HG03520 (cell line): ENCODE data around the gene SLC35F3.
"Not testable (repeated sequence)": the region's sequence is repeated elsewhere in the genome, so short reads cannot be mapped to it uniquely, and the experiment has no call there.

Source experiments
- ATAC-seq: cut with Tn5 transposase; IDR thresholded peaks from one replicate; pipeline ENCODE4 v1.9.1; 2021; ENCODE audit warnings: mild to moderate bottlenecking, moderate library complexity; ENCODE audit not compliant: unreplicated experiment

Gene SLC35F3

GRCh38 chr1:234176000-234176399 is 271.5 kb downstream of the SLC35F3 start:
- ATAC-seq: no peak

DNA sequence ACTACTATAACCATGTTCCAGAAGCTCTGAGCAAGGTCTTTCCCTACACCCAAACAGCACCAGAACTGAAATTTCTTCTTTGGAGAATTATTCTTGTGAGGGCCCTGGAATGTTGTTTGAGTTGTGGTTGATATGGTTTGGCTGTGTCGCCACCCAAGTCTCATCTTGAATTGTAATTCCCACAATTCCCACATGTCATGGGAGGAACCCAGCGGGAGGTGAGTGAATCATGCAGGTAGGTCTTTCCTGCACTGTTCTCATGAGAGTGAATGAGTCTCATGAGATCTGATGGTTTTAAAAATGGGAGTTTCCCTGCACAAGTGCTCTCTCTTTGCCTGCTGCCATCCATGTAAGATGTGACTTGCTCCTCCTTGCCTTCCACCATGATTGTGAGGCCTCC is 272.4 kb downstream of the SLC35F3 start:
- not testable (repeated sequence) for ATAC-seq

DNA sequence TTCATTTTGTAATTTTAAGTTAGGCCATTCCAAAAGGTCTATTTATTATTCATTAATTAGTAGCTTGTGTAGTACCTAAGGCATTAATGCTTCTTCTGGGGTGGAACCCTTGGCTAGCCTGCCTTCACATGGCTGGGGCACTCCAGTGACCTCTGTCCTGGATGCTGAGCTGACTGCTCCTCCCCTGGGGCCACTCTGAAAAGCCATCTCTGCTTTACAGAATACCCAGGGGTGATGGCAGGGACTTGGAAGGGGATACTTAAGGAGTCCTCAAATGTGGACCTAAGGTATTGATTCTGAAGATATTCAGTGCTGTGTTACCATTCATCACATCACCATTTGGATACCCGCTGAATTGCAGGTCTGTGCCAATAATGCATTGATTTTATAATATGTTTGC is 281.0 kb downstream of the SLC35F3 start:
- no peak for ATAC-seq

- ATAC-seq: no peak
These were observed 281.7 kb downstream of the SLC35F3 start for GRCh38 chr1:234186037-234186688.

DNA sequence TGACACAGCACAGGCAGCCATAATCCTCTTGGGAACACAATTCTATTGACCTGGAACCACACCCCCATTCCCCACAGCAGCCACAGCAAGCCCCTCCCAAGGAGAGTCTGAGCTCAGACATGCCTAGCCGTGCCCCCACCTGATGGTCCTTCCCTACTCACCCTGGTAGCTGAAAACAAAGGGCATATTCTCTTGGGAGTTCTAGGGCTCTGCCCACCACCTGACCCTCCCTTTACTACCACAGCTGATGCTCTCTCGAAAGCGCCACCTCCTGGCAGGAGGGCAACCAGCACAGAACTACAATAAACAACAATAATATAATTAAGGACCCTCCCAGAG is 283.9 kb downstream of the SLC35F3 start:
- no peak for ATAC-seq

DNA sequence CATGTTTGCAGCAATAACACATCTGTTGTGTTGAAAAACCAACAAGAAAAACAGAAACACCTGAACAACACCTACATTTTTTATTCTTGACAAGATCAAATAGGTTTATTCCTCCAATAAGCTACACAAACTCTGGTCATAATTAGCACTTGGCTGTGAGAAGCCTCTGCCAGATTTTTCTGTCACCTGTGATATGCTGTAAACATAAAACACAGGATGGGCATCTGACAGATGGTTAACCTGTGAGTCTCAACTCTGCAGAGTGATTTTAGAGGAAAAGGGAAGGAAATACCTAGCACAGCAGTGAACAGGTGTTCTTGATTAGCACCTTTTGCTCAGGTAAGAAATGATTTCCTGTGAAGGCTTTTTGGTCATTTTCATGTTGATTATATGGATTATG is 293.4 kb downstream of the SLC35F3 start:
- ATAC-seq: no peak

DNA sequence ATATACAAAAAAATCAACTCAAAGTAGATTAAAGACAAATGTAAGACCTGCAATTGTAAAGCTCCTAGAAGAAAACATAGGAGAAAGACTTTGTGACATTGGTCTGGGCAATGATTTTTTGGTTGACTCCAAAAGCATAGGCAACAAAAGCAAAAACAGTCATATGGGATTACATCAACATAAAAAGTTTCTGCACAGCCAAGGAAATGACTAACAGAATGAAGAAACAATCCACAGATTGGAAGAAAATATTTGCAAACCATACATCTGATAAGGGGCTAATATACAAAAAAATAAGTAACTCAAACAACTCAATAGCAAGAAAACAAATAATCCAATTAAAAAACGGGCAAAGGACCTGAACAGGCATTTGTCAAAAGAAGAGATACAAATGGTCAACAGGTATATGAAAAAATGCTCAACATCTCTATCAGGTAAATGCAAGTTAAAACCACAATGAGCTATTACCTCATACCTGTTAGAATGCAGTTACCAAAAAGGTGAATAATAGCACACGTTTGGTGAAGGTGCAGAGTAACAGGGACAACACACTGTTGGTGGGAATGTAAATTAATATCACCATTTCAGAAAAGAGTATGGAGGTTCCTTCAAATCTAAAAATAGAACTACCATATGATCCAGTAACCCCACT is 295.1 kb downstream of the SLC35F3 start:
- ATAC-seq: no peak

DNA sequence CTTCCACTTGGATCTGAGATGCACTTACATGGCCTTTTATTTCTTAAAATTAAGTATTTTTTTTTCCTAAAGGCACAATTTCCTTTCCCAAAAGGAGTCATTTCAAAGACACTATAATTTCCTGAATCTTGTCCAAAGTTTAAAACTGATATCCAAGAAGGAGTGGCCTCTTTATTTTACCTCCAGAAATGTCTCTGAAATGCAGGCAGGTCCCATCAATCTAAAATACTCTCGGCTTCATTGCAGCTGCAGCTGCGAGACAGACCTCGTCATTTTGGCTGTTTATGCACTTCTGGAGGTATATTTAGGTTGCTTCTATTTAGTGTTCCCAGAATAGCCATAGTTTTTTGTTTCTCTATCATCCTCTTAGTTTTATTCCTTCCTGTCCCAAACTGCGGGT is 296.1 kb downstream of the SLC35F3 start:
- no peak for ATAC-seq

- ATAC-seq: no peak
These were observed 297.1 kb downstream of the SLC35F3 start for GRCh38 chr1:234201600-234201999.

- ATAC-seq: no peak
These were observed 301.5 kb downstream of the SLC35F3 start for GRCh38 chr1:234205966-234206365.

DNA sequence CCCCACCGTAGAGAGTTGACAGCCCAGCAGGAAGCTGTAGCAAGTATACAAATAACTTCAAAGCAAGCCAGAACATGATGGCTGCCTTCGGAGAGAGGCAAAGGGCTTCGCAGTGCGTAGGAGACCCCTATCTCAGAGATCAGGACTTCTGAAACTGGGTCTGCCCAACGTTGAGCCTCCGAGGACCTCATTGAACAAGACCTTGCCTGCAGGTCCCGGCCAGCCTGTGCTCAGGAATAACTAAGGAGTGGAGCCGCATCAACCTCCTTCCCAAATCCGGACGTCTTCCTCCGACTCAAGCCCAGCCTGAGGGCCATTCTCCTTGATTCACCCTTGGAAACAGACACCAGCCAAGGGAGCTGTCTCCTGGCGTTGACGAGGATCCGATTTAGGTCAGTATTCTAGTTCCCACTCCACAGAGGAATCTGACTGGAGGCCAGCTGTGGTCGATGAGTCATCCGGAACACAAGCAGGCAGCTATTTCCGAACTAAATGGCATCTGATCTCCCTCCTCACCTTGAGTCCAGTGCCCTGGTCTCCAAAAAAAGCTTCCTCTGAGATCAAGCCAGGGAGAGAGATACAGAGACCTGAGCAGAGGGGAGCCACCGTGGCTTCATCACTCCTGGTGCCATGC is 302.3 kb downstream of the SLC35F3 start:
- ATAC-seq: no peak

DNA sequence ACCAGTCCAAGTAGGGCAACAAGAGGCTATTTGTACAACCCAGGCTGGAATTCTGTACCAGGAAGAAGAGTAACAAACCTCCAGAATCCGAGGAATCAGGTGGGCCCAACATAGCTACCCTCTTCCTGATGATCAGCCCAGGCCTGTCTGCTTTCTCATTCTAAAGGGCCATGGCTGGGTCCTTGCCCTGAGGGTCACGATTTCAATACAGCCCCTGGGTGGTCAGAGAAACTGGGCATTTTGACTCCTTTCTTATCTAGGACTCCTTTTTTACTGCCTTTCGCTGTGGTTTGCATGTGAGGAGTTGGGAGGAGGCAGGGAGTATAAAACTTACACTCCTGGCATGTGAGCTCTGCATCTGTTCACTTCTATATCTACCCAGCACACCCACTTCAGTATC is 303.9 kb downstream of the SLC35F3 start:
- ATAC-seq: no peak

- ATAC-seq: no peak
These were observed 304.3 kb downstream of the SLC35F3 start for GRCh38 chr1:234208791-234209190.

- not testable (repeated sequence) for ATAC-seq
These were observed 306.0 kb downstream of the SLC35F3 start for GRCh38 chr1:234210429-234210828.

- ATAC-seq: not testable (repeated sequence)
These were observed 307.4 kb downstream of the SLC35F3 start for GRCh38 chr1:234211855-234212254.

DNA sequence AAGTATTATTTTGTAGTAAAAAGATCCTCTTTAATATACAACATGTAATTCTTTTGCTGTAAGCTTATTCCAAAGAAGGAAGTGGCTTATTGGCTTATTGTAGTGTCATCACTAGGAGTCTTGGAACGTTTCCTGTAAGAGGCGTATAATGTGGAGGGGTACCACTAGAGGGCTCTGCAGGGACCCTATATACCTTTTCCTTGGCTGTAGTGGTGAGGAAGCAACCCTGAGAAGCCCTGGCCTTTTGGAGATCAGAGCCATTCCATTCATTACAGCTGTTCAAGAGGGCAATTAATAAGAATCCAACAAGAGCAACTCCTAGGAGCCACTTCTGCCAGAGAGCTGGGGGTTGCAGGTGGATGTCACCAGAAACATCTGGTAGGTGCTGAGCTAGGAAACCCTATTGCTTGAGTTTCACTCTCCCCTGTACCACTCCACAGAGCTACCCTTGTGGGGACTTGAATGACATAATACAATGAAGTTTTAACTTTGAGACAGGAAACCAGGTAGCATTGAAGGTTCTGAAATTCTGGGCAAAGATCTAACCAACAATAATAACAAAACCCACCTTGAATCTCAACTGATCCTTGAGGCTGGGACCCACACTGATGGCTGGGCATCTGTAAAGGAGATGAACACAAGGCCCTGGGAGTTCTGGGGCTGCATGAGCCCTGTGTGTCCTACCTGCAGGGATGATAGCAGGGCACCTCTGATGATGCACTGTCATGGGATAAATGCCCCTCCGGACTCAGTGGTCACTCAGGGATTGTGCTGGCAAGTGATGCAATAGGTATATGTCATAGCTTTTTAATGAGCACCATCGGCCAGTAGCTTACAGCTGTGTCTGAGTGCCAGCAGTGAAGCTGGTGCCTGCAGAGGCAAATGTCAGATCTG is 308.5 kb downstream of the SLC35F3 start:
- ATAC-seq: no peak

- no peak for ATAC-seq
These were observed 309.2 kb downstream of the SLC35F3 start for GRCh38 chr1:234213658-234214128.

GRCh38 chr1:234214129-234214910 is 309.8 kb downstream of the SLC35F3 start:
- peak; percentile 35 for ATAC-seq

- no peak for ATAC-seq
These were observed 310.7 kb downstream of the SLC35F3 start for GRCh38 chr1:234214911-234215892.
